Stimulated activated CD8-positive, alpha-beta memory T cell treated with anti-CD3 and anti-CD28 coated beads, Interleukin-15, amount 100 ng/mL, for 4 hours (primary cell): Measurements from ENCODE around the gene JAG2.

Experiments
- DNase-seq, 2 donors: peaks; one replicate each; pipeline ENCODE4 v3.0.0-alpha.2; 2020; ENCODE audit warnings: low read depth in 2 of 2

The JAG2 gene

DNA sequence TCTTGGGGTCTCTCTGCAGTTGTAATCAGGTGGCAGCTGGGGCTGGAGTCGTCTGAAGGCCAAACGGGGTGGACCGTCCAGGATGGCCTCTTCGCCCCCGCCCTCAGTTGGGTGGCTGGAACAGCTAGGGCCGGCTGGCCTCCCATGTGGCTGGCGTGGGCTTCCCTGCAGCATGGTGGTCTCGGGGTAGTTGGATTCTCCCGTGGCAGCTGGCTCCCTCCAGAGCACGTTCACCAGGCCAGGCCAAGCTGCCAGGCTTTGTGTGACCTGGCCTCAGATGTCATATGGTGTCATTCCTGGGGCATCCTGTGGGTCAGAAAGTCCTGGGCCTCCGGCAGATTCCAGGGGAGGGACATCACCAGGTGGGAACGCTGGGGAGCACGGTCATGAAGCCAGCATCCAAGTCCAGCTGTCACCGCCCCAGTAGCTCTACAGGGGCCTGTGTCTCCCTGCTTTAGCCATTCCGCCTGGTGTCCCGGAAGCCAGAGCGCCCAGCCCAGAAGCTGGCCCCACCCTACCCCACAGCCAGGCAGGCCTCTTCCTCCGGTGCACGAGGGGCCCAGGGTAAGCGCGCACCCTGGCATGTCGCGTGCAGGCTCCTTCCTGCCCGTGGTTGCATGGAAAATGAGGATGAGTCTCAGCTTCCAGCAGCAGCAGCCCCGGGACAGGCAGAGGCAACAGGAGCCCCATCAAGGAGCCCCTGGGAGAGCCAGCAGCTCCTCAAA is 13.9 kb upstream of the JAG2 start:
- no peak for DNase-seq

GRCh38 chr14:105181549-105182295 is 13.1 kb upstream of the JAG2 start:
- no peak for DNase-seq

- peak; percentile 56 to 74 for DNase-seq
Measured at GRCh38 chr14:105180592-105181548, 12.3 kb upstream of the JAG2 start, which contains the start of gene NUDT14. TSS of gene NUDT14 (minus strand) at chr14:105181312. CDS start at chr14:105181209, 103 bp downstream.

DNA sequence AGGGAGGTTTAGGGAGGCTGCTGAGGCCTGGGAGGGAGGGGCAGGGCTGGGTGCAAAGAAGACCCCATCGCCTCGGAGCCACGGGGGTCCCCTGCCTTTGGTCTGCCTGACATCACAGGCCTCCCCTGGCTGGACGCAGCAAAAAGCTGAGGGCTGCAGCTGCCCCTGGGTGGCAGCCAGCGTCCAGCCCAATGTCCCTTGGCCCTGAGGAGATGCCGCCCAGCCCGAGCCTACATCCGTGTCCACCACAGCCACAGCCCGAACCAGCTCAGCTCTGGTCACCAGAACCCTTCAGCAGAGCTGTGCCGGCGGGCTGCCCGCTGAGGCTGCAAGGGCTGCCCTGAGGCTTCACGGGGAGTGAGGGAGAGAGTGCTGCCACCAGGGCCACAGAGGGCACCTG is 10.6 kb upstream of the JAG2 start:
- no peak for DNase-seq

DNA sequence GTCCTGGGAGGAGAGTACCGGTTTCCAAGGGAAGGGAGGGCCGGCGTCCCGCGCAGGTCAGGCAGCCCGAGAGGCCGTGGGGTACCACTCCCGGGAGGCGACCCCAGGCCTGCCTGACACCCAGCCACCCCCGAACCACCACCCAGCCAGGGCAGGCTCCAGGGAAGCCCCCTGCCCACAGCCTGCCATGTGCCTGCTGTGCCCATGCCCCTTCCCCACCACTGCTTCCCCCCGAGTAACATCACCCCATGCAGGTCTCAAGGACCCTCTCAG is 10.2 kb upstream of the JAG2 start:
- DNase-seq = no peak

GRCh38 chr14:105178069-105178867 is 9.7 kb upstream of the JAG2 start:
- no peak for DNase-seq

GRCh38 chr14:105177082-105177481 is 8.5 kb upstream of the JAG2 start:
- no peak for DNase-seq

DNA sequence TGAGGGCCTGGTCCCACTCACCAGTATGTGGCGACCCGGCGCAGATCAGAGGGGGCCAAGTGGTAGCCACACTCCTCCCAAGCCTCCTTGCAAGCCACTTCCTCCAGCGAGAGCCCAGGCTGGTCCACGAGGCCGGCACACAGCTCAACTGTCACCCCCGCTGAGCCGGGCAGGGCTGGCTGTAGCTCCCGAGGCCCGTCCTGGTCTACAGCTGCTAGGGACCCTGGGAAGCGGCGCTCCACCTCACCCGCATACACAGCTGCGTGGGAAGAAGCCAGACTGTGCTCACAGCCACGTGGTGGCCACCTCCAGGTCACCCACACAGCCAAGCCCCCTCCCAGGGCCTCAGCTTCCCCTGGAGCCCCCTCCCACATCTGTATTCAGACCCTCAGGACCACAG is 7.9 kb upstream of the JAG2 start:
- no peak for DNase-seq

DNA sequence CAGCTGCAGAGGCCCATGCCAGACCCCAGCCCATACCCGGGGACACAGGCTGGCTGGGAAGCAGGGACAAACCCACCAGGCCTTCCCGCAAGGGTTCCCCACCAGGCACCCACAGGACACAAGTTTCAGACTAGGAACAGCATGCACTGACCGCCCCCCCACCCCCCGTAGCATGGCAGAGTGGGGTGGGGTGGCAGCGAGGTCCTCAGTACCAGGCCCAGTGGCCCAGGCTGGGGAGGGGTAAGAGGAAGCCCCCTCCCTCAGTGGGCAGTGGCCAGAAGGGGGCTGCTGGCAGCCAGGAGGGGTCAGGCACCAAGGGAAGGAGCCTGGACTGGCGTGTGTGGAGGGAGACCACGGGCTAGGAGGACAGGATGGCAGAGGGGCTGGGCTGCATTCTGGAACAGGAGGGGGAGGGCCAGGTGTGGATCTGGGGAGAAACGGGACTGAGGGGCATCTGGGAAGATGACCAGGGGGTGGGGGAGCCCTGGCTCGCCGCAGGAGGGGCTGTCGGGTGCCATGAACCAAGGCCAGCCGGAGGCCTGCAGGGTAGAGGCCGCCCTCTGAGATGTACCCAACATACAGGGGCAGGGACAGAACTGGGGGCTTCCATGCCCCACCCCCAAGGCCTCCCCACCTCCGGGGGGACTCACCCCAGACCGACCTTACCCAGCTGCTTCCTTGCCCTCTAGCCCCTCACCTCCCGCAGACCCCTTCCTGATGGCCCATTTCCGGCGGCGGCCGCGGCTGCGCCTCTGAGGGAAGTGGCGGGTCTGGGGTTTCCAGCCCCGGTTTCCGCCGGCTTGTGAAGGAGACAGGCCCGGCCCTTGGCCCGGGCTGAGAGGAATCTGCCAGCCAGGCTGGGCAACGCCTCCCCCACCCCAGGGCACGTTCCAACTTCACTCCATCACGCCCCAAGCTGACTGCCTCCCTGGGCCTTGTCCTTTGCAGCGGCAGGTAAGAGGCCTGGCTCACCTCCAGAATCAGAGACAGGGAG is 5.6 kb upstream of the JAG2 start:
- peak; percentile 21 to 26 for DNase-seq

- DNase-seq = no peak
Measured at GRCh38 chr14:105173145-105173544, 4.6 kb upstream of the JAG2 start.

DNA sequence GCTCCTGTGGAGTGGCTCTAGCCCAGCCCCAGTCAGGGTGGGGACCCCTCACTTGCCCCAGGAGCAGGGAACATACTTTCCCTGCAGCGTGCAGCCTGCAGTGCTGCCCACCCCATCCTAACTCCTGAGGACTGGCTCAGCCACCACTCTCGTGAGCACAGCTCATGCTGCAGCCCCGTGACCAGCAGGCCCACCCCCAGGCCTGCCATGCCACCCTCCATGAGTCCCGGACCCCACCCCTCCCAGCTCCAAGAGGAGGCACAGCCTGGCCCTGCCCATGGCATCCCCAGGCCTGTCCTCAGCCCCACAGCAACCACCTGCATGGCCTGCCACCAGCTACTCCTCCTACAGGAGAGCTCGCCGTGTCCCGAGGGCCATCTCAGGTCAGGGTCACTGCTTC is 3.9 kb upstream of the JAG2 start:
- no peak for DNase-seq

DNA sequence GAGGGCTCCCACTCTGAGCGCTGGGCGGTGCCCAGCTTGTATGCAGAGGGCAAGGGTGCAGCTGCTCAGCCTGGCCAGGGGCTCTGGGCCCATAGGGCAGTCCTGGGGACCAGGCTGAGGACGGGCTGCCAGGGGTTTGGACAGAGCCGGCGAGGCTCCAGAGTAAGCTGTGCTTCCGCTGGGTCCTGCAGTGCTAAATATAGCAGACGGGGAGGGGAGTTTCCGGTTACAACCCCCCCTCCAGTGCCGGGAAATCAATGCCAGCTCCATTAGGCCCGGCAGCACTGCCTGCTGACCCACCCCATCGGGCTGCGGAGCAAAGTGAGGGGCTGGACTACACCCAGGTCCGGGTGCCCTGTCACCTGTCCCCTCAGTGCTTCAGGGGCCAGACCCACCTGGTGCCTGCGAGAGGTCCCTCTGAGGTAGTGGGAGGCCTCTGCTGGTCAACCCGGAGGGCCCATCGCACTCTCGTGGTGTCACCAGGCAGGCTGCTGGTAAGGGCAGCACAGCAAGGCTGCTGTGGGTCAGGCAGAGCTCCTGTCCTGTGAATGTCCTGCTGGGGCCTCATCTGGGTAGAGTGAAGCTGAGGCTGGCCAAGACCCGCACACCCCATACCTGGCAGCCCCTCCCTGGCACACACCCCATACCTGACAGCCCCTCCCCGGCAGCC is 2.6 kb upstream of the JAG2 start:
- no peak for DNase-seq

DNA sequence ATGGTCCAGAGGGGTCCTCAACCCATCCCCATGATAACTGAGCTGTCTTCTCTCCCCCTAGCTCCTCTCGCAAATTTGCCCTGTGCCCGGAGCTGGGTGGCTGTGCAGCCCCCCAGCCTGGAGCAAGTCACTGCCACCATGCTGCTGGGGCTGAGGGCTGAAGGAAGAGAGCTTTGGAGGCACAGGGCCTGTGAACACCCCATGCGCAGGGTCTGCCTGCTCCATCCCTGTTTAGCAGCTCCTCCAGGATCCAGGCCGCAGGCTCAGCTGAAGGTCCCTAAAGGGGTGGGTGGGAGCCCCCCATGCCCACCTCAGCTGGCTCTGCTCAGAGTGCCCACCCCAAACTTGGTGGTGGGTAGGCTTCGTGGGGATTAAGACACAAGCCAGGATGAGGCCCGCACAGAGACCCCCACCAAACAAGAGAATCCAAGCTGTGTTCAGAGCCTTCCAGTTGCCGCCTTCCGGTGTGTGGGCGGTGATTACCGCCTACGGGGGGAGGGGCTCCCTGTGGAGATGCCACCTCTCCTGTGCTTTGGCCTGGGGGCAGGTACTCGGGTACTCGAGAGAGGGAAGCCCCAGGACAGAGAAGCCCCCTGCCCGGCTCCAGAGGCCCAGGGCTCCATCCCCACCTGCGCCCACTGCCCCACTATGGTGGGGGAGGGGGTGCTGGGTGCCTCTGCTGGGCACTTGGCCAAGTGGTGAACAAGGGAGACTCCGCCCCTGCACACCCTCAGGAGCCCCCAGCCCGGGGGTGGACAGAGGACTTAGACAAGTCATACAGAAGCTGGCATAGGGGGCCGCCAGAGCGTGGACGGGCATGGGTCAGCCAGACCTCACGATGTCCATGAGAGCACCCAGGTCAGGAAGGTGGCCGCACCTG is 1.4 kb upstream of the JAG2 start:
- no peak for DNase-seq

GRCh38 chr14:105168979-105169507 is 467 bp upstream of the JAG2 start:
- peak in 1 of 2 donors; percentile 35 for DNase-seq

DNA sequence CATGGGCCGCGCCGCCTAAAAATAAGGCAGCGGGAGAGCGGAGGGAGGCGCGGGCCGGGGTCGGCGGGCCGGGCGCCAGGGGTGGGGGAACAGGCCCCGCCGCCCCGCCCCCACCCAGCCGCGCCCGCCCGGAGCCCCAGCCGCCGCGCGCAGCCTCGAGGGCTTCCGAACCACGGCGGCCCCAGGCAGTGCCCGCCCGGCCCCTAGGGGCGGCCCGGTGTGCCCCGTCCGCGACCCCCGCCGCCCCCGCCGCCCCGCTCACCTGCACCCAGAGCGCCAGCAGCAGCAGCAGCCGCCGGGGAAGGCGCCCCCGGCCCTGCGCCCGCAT is 519 bp downstream of the JAG2 start:
- no peak for DNase-seq

GRCh38 chr14:105167303-105168092 is 1.1 kb downstream of the JAG2 start:
- DNase-seq = no peak

DNA sequence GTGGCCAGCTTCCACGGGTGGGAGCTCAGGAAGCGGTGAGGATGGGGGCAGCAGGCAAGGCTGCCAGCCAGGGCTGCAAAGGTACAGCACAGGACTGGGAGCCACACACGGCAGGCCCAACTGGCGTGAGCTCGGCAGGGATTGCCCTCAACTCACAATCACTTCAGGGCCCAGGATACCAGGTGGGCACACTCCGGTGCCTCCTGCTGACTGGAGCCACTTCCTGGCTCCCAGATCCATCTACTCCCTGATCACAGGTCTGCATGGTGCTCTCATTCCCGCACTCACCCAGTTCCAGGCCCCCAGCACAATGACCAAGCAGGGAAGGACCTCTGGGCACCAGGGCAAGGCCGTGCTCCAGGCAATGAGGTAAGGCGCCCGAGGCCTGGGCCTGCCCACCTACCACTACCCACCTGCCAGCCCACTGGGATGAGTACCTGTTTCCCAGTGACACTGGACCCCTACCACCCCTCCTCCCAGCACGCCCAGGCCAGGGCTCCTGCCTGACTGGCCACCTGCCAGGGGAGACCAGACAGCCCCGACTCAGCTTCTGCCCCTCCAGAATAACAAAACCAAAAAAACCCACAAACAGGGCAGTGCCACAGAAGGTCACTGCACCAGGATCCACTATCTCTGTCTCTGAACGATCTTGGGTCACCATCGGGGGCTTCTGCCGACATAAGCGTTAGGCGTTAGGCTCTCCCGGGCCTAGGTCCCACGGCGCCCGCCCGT is 1.8 kb downstream of the JAG2 start:
- DNase-seq = no peak
